Thymus (tissue), 11 donors: ENCODE data around the gene SURF6. TPM values are rescaled to one million over a fixed set of nuclear protein-coding genes. Genes with fewer than 3 reads are reported as not detected.

Source experiments
- DNase-seq, 9 donors: peaks; one replicate each; pipeline ENCODE4 v3.0.0-alpha.2; 2013; ENCODE audit warnings: low spot score in 9 of 9, low read depth in 6 of 9, missing footprints in 1 of 9
- H3K27ac ChIP-seq, 2 donors: one replicate each; pipeline ENCODE4 v1.5.1; 2013; ENCODE audit warnings: control low read depth in 1 of 2, low read depth in 1 of 2, low read length in 1 of 2, mild to moderate bottlenecking in 1 of 2, moderate library complexity in 1 of 2
- H3K27me3 ChIP-seq, 2 donors: one replicate each; pipeline ENCODE4 v1.5.1; 2013; ENCODE audit warnings: low read length in 1 of 2; ENCODE audit not compliant: control insufficient read depth in 2 of 2, insufficient read depth in 1 of 2
- H3K36me3 ChIP-seq, 2 donors: one replicate each; pipeline ENCODE4 v1.5.1; 2013; ENCODE audit warnings: low read length in 1 of 2, mild to moderate bottlenecking in 1 of 2, moderate library complexity in 1 of 2; ENCODE audit not compliant: control insufficient read depth in 2 of 2, insufficient read depth in 2 of 2
- H3K4me1 ChIP-seq, 2 donors: one replicate each; pipeline ENCODE4 v1.5.1; 2013; ENCODE audit warnings: low read length in 2 of 2; ENCODE audit not compliant: control insufficient read depth in 2 of 2, insufficient read depth in 2 of 2
- H3K4me3 ChIP-seq, 2 donors: one replicate each; pipeline ENCODE4 v1.5.1; 2013; ENCODE audit warnings: low read length in 2 of 2, control low read depth in 1 of 2, mild to moderate bottlenecking in 1 of 2
- H3K9me3 ChIP-seq, 2 donors: one replicate each; pipeline ENCODE4 v1.5.1; 2013; ENCODE audit warnings: low read length in 1 of 2, mild to moderate bottlenecking in 1 of 2; ENCODE audit not compliant: control insufficient read depth in 2 of 2, insufficient read depth in 1 of 2
- WGBS: extraction: QIAGEN DNeasy Blood & Tissue Kit; methylation state at CpG from one replicate; pipeline ENCODE4 v1.1.7; 2013; 5-methylcytosine and 5-hydroxymethylcytosine counted together
- polyA plus RNA-seq: library from polyadenylated mRNA; stranded (reverse); fragments of 200-250 nt; gene quantifications from one replicate; pipeline ENCODE4 v1.2.3, GENCODE V29; 2013
- total RNA-seq: library from RNA; stranded (reverse); fragments of 120-200 nt; gene quantifications from one replicate; pipeline ENCODE4 v1.2.4, GENCODE V29; 2013
- donor health status: healthy.

Gene SURF6
- total and polyA plus RNA-seq, 2 donors, result 13.6 to 17.2 TPM

DNA sequence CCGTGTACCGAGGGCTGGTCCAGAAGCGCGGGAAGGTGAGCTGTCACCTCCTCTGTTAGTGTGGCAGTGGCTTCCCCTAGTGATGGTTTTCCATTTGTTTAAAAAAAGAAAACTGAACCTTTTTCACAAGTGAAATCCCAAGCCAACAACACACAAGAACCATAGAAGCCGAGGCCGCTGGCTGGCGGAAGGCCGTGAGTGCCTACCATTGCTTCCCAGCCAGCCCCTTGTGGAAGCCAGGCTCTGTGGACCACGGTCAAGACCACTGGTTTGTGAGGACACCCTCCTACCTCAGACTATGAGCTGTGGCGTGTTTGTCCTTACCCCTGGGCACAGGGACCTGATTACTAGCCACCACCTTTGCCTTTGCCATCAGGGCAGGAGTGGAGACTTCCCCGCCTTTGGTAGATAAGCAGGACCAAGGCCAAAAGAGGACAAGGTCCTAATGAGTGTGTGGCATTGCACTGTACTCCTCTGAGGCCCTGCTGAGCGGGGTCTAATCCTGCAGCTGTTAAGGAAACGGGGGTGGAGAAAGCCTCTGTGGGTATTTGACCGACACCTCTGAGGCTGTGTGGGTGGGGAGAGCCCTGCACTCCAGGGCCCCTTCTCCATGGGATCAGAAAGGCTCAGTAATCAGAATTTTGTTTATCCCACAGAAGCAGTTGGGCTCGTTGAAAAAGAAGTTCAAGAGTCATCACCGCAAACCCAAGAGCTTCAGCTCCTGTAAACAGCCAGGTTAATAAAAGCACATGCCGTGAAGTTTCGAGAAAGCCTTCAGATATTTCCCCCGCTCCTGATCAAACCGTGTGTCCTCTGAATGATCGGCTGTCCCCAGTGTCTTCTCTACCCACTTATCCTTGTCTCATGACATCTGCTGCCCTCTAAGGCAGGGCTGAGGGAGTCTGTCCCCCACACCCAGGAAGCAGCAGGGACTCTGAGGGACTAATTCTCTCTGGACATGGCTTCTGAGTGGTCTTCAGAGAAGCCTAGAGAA lies 24.7 kb upstream of the SURF6 start:
- H3K4me1 ChIP-seq, result peaks cover 10 to 20% of the 10 kb centered on the region in 2 donors
- H3K27me3 ChIP-seq, result no peaks in the 10 kb centered on the region
- peaks cover 61 to 62% of the 10 kb centered on the region in 2 donors for H3K36me3 ChIP-seq
- 94% methylated on average over 21 of the region's 21 CpGs for WGBS
- no peaks in the 10 kb centered on the region for H3K9me3 ChIP-seq
- no peak overlapping the region for H3K4me3 ChIP-seq
- DNase-seq, result no peak
- H3K27ac ChIP-seq, result no peak overlapping the region

DNA sequence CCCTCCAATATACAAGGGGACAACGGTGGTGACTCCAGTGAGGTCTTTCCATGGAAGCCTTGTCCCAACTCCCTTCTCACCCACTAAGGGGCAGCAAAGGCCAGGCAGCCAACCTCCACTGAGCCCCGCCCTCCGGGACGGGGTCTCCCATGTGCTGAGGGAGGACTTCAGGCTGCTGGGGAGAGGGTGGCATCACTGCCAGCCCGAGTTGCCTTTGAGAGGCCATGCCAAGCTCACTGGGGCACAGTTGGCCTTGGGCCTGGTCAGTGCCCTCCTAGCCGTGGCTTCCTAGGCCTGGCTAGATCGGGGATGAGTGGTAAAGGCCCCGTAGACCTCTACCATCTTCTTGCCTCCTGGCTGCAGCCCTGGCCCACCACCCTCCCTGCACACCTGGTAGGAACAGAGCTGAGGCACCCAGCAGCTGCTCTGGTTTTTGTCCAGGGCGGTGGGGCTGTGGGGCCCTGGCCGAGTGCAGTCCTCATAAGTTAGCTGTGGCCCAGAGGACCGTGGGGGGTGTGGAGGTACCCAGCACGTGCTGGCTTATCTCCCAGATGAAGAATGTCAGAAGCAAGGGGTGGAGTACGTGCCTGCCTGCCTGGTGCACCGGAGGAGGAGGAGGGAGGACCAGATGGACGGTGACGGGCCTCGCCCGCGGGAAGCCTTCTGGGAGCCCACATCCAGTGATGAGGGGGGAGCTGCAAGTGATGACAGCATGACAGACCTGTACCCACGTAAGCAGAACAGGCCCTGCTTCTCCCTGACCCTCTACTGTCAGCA lies 23.6 kb upstream of the SURF6 start:
- no peak for DNase-seq
- H3K27me3 ChIP-seq, result no peaks in the 10 kb centered on the region
- H3K27ac ChIP-seq, result no peak overlapping the region
- WGBS, result 93% methylated on average over 20 of the region's 20 CpGs
- peaks cover 52% of the 10 kb centered on the region in 2 donors for H3K36me3 ChIP-seq
- no peak overlapping the region for H3K4me3 ChIP-seq
- H3K9me3 ChIP-seq, result no peaks in the 10 kb centered on the region
- peaks cover 13 to 23% of the 10 kb centered on the region in 2 donors for H3K4me1 ChIP-seq

DNA sequence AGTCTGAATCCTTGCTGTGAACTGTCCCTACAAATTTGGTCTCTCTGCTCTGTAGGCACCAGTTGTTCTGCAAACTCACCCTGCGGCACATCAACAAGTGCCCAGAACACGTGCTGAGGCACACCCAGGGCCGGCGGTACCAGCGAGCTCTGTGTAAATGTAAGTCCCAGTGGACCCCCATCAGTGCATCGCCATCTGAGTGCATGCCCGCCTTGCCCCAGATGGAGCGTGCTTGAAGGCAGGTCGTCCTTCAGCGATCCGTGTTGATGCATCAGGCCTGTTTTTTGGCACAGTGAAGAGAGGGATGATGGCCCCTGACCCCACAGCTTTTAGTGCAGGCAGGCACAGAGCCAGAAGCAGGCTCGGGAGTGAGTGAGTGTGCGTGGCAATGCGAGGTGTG lies 21.7 kb upstream of the SURF6 start:
- H3K4me1 ChIP-seq, result peaks cover 13 to 23% of the 10 kb centered on the region in 2 donors
- DNase-seq, result no peak
- H3K9me3 ChIP-seq, result no peaks in the 10 kb centered on the region
- no peak overlapping the region for H3K27ac ChIP-seq
- no peaks in the 10 kb centered on the region for H3K27me3 ChIP-seq
- WGBS, result 98% methylated on average over 14 of the region's 14 CpGs
- H3K36me3 ChIP-seq, result peaks cover 49 to 54% of the 10 kb centered on the region in 2 donors
- no peak overlapping the region for H3K4me3 ChIP-seq

DNA sequence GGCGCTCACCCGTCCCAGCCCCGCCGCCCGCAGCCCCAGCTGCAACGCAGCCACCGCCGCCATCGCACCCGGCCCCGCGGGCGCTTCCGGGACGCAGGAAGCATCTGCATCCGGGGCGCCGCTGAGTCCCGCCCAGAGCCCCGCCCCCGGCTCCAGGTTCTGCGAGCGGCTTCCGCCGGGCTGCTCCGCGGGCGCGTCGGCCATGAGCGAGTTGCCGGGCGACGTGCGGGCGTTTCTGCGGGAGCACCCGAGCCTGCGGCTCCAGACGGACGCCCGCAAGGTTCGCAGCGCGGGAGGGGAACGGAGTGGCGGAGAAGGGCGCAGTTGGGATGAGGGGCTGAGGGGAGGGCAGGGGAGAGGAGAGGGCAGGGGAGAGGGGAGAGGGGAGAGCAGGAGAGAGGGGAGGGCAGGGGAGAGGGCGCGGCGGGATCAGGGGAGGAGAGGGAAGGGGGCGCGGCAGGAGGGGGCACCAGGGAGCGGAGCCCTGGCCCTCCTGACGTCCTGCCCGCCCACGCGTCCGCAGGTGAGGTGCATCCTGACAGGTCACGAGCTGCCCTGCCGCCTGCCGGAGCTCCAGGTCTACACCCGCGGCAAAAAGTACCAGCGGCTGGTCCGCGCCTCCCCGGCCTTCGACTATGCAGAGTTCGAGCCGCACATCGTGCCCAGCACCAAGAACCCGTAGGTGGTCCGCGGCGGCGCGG lies 20.6 kb upstream of the SURF6 start, which contains the start of the genes SURF1 and SURF2:
Gene SURF1, minus strand, starts transcription at position 97 of the 701 bp plus-strand sequence. Its CDS starts 34 bp downstream, at position 63.
Gene SURF2, plus strand, starts transcription at position 160 of the 701 bp plus-strand sequence. Its CDS starts 43 bp downstream, at position 203.
- peak within 1 kb of the TSS; percentile 74 to 75 for H3K4me3 ChIP-seq
- no peaks in the 10 kb centered on the region for H3K27me3 ChIP-seq
- H3K36me3 ChIP-seq, result peaks cover 49 to 56% of the 10 kb centered on the region in 2 donors
- peaks cover 13 to 23% of the 10 kb centered on the region in 2 donors for H3K4me1 ChIP-seq
- H3K27ac ChIP-seq, result peak within 1 kb of the TSS; percentile 60 to 73
- WGBS, result 2% methylated on average over 78 of the region's 78 CpGs
- DNase-seq, result peak in 8 of 9 donors; percentile 72 to 93 (median 80)
- H3K9me3 ChIP-seq, result no peaks in the 10 kb centered on the region

DNA sequence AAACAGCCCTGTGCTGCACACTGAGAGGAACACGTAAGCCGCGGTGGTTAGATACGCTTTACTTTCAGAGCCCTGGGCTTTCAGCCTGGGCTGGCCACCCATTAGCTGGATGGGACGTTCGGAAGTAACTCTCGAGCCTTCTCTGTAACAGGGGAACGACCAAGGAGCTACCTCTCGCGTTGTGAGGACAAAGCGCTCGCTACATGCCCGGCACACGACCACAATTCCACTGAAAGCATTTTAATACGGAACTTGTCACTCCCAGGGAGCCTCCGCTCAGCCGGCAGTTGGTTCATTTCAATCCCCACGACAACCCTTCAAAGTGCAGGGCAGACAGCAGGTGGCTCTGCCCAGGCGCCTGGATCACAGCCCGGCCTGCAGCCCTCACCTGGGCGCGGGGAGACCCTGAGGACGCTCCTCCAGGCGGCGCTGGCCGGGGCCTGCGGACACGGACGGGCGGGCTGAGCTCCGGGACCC lies 19.9 kb upstream of the SURF6 start:
- Histone ChIP-seq H3K4me3 (peak overlapping the region; percentile 74 to 75), H3K27ac (peak overlapping the region; percentile 38 to 60), H3K4me1 (peaks cover 13 to 23% of the 10 kb centered on the region in 2 donors), H3K9me3 (no peaks in the 10 kb centered on the region), H3K27me3 (no peaks in the 10 kb centered on the region), H3K36me3 (peaks cover 49 to 56% of the 10 kb centered on the region in 2 donors)
- WGBS, result 1% methylated on average over 31 of the region's 31 CpGs
- DNase-seq, result no peak

DNA sequence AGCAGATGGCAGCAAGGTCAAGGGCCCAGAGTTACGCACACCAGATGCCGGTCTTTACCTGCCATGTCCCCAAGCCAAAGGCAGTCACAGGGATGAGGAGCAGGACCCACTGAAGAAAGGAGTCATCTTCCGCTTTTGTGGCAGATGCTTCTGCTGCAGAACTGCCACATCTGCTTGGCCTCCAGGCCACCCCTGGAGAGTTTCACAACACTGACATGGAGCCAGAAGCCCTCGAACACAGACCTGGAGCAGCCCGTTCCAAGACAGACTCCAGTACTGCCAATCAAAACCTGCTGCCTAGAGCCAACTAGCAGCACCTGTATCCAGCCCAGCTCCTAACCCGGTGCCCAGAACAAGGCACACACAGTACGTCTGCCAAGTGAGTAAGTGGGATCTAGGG lies 18.8 kb upstream of the SURF6 start:
- Histone ChIP-seq H3K4me1 (peaks cover 13 to 25% of the 10 kb centered on the region in 2 donors), H3K36me3 (peaks cover 49 to 56% of the 10 kb centered on the region in 2 donors), H3K27ac (no peak overlapping the region), H3K9me3 (no peaks in the 10 kb centered on the region), H3K27me3 (no peaks in the 10 kb centered on the region), H3K4me3 (no peak overlapping the region)
- DNase-seq, result no peak
- 98% methylated on average over 7 of the region's 7 CpGs for WGBS

DNA sequence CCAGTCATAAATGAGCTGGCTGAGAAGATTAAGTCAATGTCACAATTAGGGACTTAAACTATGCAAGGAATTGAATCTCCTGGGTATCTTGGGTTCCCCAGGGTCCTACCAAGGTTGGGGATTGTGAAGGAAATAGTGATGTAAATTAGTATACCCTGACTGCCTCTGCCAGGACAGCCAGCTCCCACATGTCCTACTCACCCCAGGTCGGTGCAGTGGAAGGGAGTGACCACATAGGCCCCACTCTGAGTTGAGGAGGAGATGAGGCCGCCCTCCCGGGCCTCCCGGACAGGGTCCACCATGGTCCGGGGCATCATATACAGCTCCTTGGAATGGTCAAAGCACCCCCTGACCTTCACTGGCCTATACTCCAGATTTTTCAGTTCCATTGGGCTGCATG lies 17.6 kb upstream of the SURF6 start:
- WGBS, result 96% methylated on average over 5 of the region's 5 CpGs
- H3K36me3 ChIP-seq, result peaks cover 51 to 57% of the 10 kb centered on the region in 2 donors
- peaks cover 17 to 37% of the 10 kb centered on the region in 2 donors for H3K4me1 ChIP-seq

DNA sequence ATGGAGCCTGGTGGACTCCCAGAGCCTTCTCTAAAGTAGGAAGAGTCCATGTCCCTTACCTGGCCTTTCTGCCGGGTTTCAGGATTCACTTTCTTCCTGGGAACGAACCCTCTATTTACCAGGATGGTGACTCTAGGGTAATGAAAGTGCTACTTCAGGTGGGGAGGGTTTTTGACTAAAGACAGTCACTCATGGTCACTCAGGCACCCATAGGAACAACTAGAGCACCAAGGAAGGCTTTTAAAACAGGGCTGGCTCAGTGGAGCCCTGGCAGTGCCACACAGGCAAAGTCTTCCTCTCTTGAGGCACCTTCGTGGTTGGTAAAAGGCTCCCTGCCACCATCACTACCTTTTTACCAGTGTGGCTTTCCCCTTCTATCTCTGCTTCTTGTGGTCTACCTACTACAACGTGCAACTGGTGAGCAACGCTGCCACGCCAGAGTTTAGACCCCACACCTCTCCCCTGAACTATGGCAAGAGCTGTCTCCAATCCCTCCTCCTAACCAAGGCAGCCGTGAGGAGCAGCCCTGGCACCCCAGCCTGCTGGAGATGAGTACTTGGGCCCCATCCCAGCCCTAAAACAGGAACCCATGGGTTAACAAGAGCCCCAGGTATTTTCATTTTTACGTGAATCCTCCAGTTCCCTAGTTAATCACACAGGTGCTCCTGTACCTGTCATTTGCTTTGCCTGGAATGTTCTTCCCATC lies 16.8 kb upstream of the SURF6 start:
- DNase-seq, result no peak
- H3K4me3 ChIP-seq, result no peak overlapping the region
- no peaks in the 10 kb centered on the region for H3K27me3 ChIP-seq
- WGBS, result 90% methylated on average over 8 of the region's 8 CpGs
- no peaks in the 10 kb centered on the region for H3K9me3 ChIP-seq
- peaks cover 17 to 35% of the 10 kb centered on the region in 2 donors for H3K4me1 ChIP-seq
- peaks cover 51 to 54% of the 10 kb centered on the region in 2 donors for H3K36me3 ChIP-seq
- no peak overlapping the region for H3K27ac ChIP-seq

More for the DNA sequence above, 17.6 kb upstream of the SURF6 start:
- H3K4me3 ChIP-seq, result no peak overlapping the region
- H3K9me3 ChIP-seq, result no peaks in the 10 kb centered on the region
- no peaks in the 10 kb centered on the region for H3K27me3 ChIP-seq
- H3K27ac ChIP-seq, result no peak overlapping the region
- DNase-seq, result no peak
